Spleen (tissue), 7 donors: ENCODE measurements around the gene AGAP3.

ENCODE experiments used
- POLR2A ChIP-seq, 3 donors: fragments of 450-650 bp; IDR thresholded peaks; one replicate each; pipeline ENCODE4 v1.5.1; 2017; ENCODE audit warnings: antibody characterized with exemption in 3 of 3, mild to moderate bottlenecking in 1 of 3
- POLR2AphosphoS5 ChIP-seq, 3 donors: sonication (generic); formaldehyde crosslinking; IDR thresholded peaks; one replicate each; pipeline ENCODE4 v1.5.1; 2017; ENCODE audit warnings: antibody characterized with exemption in 3 of 3
- TF ChIP-seq, protein P1 (sequence below), 11 experiments: fragments of 200-600 bp in 7 of 11; fragments of 450-650 bp in 4 of 11; sonication (generic) in 4 of 11; IDR thresholded peaks in 8 of 11; conservative IDR thresholded peaks in 3 of 11; 1 replicate in 7 of 11; 2 replicates in 4 of 11; pipeline versions ENCODE4 v1.4.0 to v1.8.0; 2016 to 2021; ENCODE audit warnings: antibody characterized with exemption in 11 of 11, inconsistent platforms in 4 of 11, mild to moderate bottlenecking in 1 of 11
- donor health status: DM: no; HTN: no; CAD: no; lungs with moderate emphysema.
- donor health status: DM: no; HTN: no; CAD: no.
- donor health status: DM: no; HTN: no; CAD: no.

DNA sequence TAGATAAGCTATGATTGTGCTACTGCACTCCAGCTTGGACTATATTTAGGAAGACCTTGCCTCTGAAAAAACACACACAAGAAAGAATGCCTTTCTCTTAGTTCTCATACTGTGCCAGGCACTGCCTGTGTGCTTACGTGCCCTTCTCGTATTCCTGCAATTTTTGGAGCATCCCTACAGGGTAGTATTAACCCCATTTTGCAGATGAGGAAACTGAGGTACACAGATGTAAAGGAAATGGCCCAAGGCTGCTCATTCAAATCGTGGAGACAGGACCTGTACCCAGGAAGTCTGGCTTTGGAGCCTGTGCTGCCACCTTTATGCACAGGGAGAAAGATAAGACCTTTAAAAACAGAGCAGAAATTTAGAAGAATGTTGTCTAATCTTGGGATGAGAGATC, 16.7 kb downstream of the AGAP3 start:
- TF ChIP-seq POLR2AphosphoS5 (IDR thresholded peaks at IDR 0.05): no peak
- TF ChIP-seq, protein P1, sequence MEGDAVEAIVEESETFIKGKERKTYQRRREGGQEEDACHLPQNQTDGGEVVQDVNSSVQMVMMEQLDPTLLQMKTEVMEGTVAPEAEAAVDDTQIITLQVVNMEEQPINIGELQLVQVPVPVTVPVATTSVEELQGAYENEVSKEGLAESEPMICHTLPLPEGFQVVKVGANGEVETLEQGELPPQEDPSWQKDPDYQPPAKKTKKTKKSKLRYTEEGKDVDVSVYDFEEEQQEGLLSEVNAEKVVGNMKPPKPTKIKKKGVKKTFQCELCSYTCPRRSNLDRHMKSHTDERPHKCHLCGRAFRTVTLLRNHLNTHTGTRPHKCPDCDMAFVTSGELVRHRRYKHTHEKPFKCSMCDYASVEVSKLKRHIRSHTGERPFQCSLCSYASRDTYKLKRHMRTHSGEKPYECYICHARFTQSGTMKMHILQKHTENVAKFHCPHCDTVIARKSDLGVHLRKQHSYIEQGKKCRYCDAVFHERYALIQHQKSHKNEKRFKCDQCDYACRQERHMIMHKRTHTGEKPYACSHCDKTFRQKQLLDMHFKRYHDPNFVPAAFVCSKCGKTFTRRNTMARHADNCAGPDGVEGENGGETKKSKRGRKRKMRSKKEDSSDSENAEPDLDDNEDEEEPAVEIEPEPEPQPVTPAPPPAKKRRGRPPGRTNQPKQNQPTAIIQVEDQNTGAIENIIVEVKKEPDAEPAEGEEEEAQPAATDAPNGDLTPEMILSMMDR (IDR thresholded peaks at IDR 0.05 in 8 of 11, conservative IDR thresholded peaks at IDR 0.05 in 3 of 11): no peak
- no peak for TF ChIP-seq POLR2A (IDR thresholded peaks at IDR 0.05)
